GM18909 (cell line): ENCODE measurements around the gene RPS24.

ENCODE experiments used
- ATAC-seq: cut with Tn5 transposase; IDR thresholded peaks from one replicate; pipeline ENCODE4 v1.9.1; 2021; ENCODE audit warnings: mild to moderate bottlenecking; ENCODE audit not compliant: unreplicated experiment, poor library complexity

Gene RPS24

DNA sequence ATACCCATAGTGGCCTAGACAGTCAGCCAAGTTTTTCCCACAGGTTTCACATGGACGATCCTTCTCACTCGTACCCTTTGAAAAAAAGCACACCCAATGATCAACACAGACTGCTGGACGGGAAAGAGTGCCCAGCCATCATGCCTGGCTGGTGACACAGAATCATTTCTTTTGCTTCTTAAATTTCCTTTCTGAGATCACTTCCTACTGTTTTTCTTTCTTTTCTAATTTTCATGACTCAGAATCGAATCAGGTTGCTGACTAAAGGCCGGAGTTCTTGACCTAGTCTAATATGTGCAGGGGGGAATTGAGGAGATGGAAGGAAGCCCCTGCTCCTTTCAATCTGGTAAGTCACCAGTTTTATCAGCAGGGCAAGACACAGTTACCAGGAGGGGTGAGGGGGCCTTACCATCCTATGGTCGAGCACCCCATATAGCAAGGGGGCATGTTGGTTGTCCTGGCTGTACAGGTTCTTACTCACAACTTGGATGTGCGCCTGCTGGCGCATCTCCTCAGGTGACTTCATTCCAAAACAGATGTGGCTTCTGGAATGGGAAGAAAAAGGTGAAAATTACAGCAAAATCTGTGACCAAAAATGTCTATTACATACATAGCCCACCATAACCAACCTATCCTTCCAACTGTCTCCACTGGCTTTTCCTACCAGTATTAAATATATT lies 7.8 kb upstream of the RPS24 start:
- no peak for ATAC-seq

GRCh38 chr10:78028438-78029268 lies 5.0 kb upstream of the RPS24 start:
- peak; percentile 20 for ATAC-seq

DNA sequence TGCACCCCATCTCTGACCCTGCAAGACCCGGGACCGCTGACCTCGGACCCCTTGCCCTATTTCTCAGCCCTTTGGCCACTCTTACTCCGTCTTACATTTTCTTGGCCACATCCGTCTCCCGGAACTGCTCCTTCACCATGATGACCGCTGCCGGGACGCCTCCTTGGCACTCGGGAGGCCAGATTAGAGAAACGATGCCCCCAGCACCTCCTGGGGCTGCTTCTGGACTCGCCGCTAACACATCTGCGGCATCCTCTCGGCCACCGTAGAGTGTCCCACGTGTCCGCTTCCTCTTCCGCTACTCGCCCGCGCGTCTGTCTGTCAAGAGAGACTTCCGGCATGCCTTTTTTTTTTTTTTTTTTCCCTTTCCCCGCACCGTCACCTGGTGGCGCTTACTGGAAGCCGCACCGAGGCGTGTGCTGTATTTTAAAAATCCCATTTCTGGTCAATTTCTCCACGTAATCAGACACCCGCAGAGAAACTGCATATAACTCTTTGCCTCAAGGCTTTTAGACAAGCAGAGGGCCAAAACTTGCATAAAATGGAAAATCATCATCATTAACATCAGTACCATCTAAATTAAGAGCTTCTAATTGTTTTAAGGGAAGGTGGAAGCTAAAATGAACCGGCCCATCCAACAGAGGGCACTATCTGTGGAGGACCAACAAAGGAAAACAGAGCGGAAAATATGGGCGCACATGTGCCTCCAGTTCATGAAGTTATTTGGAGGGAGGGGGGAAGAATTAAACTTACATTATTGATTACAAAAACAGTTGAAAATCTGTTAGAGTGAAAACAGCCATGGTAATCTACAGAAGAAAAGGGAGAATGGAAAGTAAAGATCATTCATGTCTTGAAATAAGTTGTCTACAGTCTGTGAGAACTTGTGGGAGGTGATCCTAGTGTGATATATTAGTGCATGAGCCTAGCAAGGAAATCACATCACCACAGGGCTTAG lies 4.1 kb upstream of the RPS24 start, which contains the start of gene POLR3A:
POLR3A (minus strand) TSS at position 247 of the 958 bp plus-strand sequence; CDS start at position 139, 108 bp downstream.
- ATAC-seq: peak; percentile 66

DNA sequence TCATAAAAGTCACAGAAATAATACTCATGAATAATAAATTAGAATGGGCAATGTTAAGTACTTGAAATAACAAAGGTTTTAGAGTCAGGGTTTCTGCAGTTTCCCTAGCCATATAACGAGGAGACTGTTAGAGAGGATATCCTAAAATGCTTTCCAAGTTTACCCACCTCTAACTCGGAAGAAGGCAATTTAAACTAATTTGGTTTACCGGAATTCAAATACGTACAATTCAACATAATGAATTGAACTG lies 351 bp upstream of the RPS24 start:
- ATAC-seq: no peak

GRCh38 chr10:78035025-78035424 lies 1.4 kb downstream of the RPS24 start:
- ATAC-seq: no peak

DNA sequence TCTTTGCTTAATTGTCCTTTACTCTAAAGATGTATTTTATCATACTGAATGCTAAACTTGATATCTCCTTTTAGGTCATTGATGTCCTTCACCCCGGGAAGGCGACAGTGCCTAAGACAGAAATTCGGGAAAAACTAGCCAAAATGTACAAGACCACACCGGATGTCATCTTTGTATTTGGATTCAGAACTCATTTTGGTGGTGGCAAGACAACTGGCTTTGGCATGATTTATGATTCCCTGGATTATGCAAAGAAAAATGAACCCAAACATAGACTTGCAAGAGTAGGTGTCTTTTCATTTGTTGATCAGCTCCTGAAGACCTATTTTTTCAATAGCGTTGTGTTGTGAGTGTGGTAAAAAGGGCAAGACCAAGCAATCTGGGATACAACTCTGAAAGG lies 1.8 kb downstream of the RPS24 start:
- no peak for ATAC-seq

GRCh38 chr10:78035933-78036583 lies 2.4 kb downstream of the RPS24 start:
- no peak for ATAC-seq

DNA sequence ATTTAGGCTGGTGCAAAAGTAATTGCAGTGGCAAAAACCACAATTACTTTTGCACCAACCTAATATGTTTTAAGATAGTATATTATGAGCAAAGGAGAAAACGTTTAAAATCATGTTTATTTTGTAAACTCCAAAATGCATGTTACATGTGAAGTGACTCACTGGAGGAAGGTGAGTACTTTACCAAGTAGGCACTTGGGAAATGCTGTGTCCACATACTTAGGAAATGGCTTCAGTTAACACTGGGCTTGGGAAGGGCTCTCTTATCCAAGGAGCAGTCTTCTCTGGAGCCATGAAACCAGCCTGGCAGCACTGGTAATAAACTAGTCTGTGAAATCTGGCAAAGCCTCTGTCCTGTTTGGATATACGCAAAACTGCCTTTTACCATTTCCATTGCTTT lies 4.4 kb downstream of the RPS24 start:
- no peak for ATAC-seq

DNA sequence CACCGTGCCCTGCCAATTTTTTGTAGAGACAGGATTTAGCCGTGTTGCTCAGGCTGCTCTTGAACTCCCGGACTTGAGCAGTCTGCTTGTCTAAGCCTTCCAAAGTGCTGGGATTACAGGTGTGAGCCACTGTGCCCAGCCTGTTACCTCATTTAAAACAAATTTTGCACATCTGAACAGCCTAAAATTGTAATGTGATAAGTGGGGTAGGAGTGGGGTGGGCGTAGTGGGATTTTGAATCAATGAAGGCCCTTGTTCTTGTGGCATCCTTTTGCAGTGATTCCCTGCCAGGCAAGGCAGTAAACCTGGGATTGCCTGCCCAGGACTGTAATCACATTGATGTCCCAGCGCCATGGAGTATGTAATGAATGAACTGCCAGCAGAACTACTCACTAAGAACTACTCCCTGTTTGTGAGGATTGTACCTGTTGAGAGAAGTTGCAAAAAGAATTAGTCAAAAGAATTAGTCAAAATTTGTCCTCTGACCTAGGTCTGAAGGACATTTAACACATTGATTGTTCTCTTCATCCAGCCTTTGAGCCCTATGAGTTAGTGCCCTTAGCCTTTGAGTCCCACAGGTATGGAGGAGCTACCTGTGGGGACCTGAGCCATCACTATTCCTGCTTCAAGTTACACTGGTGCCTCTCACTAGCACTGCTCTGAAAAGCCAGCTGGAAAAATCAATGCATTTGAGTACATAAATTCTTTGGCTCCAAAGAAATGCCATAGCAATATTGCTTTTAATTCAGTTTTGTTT lies 5.3 kb downstream of the RPS24 start:
- ATAC-seq: no peak

DNA sequence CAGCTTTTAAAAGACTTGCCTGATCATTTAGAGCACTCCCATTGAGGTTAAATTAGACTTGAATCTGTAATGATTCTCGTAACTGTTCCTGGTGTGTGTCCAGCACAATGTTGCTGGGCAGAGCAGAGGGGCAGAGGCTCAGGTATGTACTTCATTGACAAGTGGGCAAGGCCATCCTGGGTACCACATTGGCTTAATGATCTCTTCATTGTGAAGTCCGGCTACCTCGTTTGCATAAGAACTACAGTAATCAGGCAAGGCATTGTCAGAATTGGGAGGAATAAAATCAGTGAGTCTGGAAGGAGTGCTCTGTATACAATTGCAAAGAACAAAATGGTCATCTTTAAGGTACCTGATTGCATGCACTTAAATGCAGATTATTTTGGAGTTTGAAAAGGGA lies 6.1 kb downstream of the RPS24 start:
- no peak for ATAC-seq

GRCh38 chr10:78041170-78042057 lies 7.8 kb downstream of the RPS24 start:
- ATAC-seq: no peak

DNA sequence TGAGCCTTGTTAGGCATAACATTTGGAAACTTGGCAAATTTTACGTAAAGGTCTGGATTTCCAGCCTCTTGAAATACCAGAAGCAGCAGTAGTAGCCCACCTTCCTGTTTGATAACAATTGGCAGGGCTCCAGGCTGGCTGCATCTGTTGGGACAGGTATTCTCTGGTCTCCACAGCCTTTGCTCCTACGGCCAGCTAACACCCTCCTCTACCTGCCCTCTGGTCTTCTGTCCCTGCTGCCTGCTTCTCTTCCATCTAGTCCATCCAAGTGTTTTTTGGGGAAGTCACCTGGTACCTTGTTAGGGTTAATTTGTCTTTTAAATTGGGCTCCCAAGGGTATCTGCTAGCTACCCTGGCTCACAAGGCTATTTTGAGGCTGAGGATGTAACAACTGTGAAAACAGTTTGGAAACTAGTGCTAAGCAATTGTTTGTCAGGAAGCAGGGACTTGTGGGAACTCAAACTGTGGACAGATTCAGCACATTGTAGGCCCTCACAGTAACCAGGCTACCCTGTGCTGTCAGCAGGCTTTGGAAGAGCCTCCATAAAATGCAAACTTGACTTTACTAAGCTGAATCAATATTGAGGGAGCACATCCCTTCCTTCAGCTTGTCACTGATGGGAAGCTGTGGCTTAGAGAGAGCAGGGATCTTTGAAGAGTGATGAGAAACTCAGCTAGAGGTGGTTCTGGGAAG lies 8.5 kb downstream of the RPS24 start:
- ATAC-seq: no peak

DNA sequence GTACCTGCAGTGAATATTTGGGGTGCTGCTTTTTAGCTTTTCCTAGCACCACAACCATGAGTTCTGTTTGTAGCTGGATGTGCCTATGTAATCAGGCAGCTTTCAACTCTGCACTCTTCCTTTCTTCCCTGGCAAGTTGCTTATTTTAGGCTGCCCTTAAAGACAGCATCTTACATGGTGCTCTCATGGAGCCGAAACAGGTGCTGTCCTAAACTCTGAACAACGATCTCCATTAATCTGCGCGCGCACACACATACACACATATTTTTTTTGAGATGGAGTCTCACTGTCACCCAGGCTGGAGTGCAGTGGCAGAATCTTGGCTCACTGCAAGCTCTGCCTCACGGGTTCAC lies 9.1 kb downstream of the RPS24 start:
- ATAC-seq: no peak

DNA sequence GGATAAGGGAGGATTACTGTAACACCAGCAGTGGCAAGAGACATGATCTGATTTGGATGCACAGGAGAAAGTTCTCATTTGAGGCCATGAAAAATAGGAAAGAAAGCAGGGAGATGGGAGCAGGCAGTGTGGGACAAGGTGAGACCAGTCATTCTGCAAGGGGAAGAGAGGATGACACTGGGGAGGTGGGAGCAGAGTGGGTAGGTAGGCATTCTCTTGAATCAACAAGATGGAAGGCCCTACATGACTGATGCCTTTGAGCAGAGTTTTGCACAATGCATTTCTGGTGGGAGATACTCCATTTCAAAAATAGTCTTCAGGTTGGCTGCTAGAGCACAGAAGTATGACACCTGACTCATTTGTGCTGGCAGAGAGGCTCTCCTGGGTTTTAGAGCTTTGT lies 10.5 kb downstream of the RPS24 start:
- ATAC-seq: no peak

DNA sequence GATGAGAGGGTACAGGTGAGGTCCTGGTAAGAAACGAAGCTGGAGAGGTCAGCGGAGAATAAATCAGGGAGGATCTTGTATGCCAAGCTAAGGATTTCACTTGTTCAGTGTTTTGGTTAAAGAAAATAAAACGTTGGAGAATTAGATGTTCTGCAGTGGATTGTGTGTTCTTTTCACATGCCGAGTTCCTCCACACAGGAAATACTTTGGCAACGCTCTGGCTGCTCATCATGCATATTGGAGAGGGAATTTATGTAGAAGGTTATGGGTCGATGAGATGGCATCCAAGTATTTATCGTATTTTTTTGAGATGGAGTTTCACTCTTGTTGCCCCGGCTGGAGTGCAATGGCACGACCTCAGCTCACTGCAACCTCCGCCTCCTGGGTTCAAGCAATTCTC lies 11.0 kb downstream of the RPS24 start:
- ATAC-seq: no peak

- ATAC-seq: peak; percentile 61
These were observed 11.6 kb downstream of the RPS24 start for GRCh38 chr10:78045237-78045636.

DNA sequence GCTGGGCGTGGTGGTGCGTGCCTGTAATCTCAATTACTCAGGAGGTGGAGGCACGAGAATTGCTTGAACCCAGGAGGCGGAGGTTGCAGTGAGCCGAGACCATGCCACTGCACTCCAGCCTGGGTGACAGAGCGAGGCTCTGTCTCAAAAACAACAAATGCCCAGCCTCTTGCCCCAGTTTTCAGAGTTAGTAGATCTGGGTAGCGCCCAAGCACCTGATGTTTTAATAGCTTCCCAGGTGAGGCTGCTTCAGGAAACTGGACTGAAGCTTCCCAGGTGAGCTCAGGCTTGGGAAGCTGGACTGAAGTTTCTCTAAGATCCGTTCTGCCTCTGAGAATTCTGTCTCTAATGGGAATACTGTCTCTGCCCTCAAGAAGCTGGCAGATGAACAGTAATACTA lies 12.2 kb downstream of the RPS24 start:
- no peak for ATAC-seq

GRCh38 chr10:78046711-78047269 lies 13.1 kb downstream of the RPS24 start:
- no peak for ATAC-seq
